ENCODE measurements around the gene PBXIP1.

The PBXIP1 gene

GRCh38 chr1:154895798-154896197 lies 60.1 kb downstream of the PBXIP1 start:
- DNase-seq (ENCODE audit: low read depth, low spot score): no peak
